IPS DF 6.9 (cell line): Measurements from ENCODE around the gene PAK5.

ENCODE experiments used
- DNase-seq: peaks from one replicate; pipeline ENCODE4 v3.0.0-alpha.2; 2013; ENCODE audit warnings: low read depth, low spot score
- H3K27ac ChIP-seq: one replicate; pipeline ENCODE4 v1.5.1; 2013; ENCODE audit warnings: low read length, control low read depth
- H3K27me3 ChIP-seq: 2 replicates; pipeline ENCODE4 v1.6.1; 2013; ENCODE audit warnings: mild to moderate bottlenecking, low read length; ENCODE audit not compliant: control insufficient read depth, insufficient read depth
- H3K36me3 ChIP-seq: 2 replicates; pipeline ENCODE4 v1.6.1; 2013; ENCODE audit warnings: low read length; ENCODE audit not compliant: control insufficient read depth, insufficient read depth
- H3K4me1 ChIP-seq: 2 replicates; pipeline ENCODE4 v1.6.1; 2013; ENCODE audit warnings: low read length; ENCODE audit not compliant: control insufficient read depth, insufficient read depth
- H3K4me3 ChIP-seq: 2 replicates; pipeline ENCODE4 v1.5.1; 2013; ENCODE audit warnings: mild to moderate bottlenecking, low read length
- H3K9me3 ChIP-seq: 2 replicates; pipeline ENCODE4 v1.6.1; 2013; ENCODE audit warnings: low read length, inconsistent platforms; ENCODE audit not compliant: control insufficient read depth, insufficient read depth
- WGBS: extraction: QIAGEN DNeasy Blood & Tissue Kit; methylation state at CpG from one replicate; pipeline ENCODE4 v1.1.7; 2013; ENCODE audit warnings: mixed read lengths, missing lambda C conversion rate; ENCODE audit not compliant: insufficient read length, insufficient coverage; 5-methylcytosine and 5-hydroxymethylcytosine counted together

PAK5 gene

DNA sequence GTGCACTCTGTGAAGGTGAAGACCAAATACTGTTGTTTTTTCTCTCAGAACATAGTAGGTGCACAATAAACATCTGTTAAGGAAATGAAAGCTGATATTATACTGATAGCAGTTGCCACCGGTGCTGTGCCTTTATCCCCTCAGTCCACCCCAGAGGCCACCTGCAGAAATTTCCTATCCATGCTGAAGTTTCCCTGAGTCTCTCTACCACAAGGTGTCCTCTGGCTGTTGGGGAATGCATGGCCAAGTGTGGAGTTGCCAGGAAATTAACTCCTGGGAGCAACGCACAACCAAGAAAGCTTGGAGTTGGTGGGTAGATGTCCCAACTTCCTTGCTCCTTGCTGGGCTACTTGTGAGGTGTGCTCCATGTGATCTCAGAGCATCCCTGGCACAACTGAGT lies 210.3 kb downstream of the PAK5 start:
- no peak overlapping the region for H3K27ac ChIP-seq
- H3K4me3 ChIP-seq, result no peak overlapping the region
- no peaks in the 10 kb centered on the region for H3K9me3 ChIP-seq
- no peaks in the 10 kb centered on the region for H3K27me3 ChIP-seq
- no peaks in the 10 kb centered on the region for H3K36me3 ChIP-seq
- no peak for DNase-seq
- WGBS, result no CpG with 5 or more reads among the region's 2 CpGs
- H3K4me1 ChIP-seq, result no peaks in the 10 kb centered on the region

DNA sequence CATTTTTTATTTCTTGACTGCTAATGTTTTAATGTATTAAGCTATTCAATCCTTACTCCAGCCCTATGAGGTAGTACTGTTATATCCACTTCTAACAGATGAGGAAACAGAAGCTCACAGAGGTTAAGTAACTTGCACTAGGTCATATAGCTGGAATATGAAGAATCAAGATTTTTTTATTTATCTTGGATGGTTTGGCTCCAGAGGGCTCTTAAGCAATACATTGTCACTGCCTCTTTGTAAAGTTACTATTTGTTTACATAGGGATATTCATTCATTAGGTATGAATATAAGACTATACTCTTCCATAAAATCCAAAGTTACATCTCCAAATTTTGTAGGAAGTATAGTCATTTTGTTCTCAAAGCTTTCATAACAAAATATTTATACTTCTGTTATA lies 210.7 kb downstream of the PAK5 start:
- no peak for DNase-seq
- Histone ChIP-seq H3K4me1 (no peaks in the 10 kb centered on the region), H3K27ac (no peak overlapping the region), H3K4me3 (no peak overlapping the region), H3K9me3 (no peaks in the 10 kb centered on the region), H3K36me3 (no peaks in the 10 kb centered on the region), H3K27me3 (no peaks in the 10 kb centered on the region)

DNA sequence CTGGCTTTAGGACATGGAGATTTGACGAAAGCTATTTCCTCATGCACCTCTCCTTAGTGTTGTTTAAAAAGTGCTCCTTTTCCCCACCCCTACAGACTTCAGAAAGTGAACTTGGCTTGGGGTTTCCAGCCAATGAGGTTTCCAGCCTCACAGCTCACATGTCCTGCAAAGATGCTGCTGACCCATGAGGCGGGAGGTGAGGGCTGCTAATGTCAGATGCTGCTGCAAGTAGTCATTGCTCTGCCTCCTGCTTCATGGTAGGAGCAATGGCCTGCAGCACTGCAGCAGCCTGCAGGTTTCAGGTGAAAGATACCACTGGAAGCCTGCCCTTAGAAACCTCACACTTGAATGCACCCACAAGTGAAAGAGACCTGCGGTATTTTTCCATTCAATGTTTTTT lies 211.7 kb downstream of the PAK5 start:
- Histone ChIP-seq H3K27me3 (no peaks in the 10 kb centered on the region), H3K4me3 (no peak overlapping the region), H3K4me1 (no peaks in the 10 kb centered on the region), H3K9me3 (no peaks in the 10 kb centered on the region), H3K27ac (no peak overlapping the region), H3K36me3 (no peaks in the 10 kb centered on the region)
- no CpG with 5 or more reads among the region's 3 CpGs for WGBS
- DNase-seq, result no peak

DNA sequence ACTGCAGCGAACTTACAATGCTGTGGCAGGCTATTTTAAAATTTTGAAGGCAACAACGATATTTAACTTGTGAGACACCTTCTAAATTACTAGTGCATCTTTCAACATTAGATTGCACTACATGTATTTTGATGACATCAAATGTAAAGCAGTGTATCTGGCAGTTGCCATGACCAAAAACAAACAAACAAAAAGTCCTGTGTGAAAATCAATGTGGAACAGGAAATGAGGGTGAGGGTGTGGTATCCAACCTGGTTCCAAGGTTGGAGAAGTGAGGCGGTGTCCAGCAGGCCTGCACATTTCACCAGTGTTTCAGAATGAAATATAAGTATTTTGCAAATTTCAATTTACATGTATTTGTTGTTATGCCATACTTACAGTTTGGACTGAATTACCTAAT lies 212.5 kb downstream of the PAK5 start:
- H3K27ac ChIP-seq, result no peak overlapping the region
- no peaks in the 10 kb centered on the region for H3K9me3 ChIP-seq
- DNase-seq, result no peak
- no CpG with 5 or more reads among the region's 3 CpGs for WGBS
- no peaks in the 10 kb centered on the region for H3K27me3 ChIP-seq
- H3K4me1 ChIP-seq, result no peaks in the 10 kb centered on the region
- no peak overlapping the region for H3K4me3 ChIP-seq
- H3K36me3 ChIP-seq, result no peaks in the 10 kb centered on the region; the same call in 1 of the 2 replicates

DNA sequence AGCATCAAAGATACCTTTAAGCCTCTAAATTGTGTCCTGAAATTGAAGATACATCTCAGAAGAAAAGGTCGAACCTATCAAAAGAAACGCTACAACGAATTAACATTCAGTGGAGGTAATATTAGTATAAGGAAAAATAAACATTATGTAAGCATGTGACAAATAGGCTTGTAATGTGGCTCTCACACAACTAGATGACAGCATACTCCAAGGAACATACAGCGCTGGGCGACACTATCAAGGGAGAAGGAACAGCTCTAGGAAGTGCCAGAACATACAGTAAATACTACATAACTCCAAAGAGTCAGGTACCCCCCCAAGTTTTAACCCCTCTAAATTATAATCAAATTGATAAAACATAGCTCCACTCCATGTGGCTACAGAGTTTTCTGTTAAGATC lies 220.9 kb downstream of the PAK5 start:
- DNase-seq, result no peak

DNA sequence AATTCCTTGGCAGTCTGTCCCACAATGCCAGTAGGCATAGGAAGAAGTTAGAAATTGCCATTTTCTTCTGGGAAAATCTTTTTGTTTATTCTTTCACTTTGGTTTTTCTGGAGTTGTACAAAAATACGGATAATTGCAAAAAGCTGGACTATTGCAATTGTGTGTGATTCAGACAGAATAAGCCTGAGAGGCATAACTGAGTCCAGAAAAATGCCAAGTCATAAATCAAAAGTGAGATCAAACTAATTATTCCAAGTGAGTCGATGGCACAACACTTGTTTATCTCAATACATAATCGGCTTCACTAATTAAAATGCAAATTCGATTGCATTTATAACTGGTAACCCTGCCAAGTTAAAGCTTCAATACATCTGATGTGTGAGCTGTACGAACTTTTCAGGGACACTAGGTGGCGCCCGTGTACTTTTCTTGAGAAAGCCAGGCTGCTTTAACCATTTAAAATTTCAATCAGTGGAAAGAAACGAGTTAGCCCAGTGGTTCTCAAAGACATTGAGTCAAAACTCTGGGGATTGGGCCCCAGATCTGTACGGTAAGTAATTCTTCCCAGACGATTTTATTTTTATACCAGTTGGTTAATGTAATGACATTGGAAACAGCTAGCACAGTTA lies 221.9 kb downstream of the PAK5 start:
- no peak overlapping the region for H3K27ac ChIP-seq
- no peaks in the 10 kb centered on the region; the same call in 1 of the 2 replicates for H3K36me3 ChIP-seq
- H3K9me3 ChIP-seq, result no peaks in the 10 kb centered on the region
- WGBS, result no CpG with 5 or more reads among the region's 10 CpGs
- peak; percentile 52 for DNase-seq
- no peak overlapping the region for H3K4me3 ChIP-seq
- no peaks in the 10 kb centered on the region for H3K27me3 ChIP-seq
- H3K4me1 ChIP-seq, result no peaks in the 10 kb centered on the region; the same call in 1 of the 2 replicates

More for the DNA sequence above, 220.9 kb downstream of the PAK5 start:
- Histone ChIP-seq H3K4me3 (no peak overlapping the region), H3K27ac (no peak overlapping the region), H3K9me3 (no peaks in the 10 kb centered on the region), H3K27me3 (no peaks in the 10 kb centered on the region), H3K36me3 (no peaks in the 10 kb centered on the region; the same call in 1 of the 2 replicates), H3K4me1 (no peaks in the 10 kb centered on the region; the same call in 1 of the 2 replicates)
- no CpG with 5 or more reads among the region's 5 CpGs for WGBS

DNA sequence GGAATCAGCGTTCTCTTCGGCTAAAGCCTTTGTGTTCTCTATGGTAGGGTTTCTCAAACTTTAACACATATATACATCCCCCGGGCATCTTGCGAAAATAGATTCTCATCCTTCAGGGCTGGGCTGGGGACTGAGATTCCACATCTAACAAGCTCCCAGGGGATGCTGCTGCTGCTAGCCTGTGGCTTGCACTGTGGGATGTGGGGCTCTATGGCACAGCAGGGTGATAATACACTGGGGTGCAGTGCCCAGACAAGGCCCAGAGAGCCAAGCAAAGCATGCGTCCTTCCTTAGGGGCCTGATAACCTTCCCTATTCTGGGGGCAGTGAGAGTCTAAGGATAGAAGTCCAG lies 222.4 kb downstream of the PAK5 start:
- Histone ChIP-seq H3K27me3 (no peaks in the 10 kb centered on the region), H3K36me3 (no peaks in the 10 kb centered on the region), H3K4me1 (no peaks in the 10 kb centered on the region; the same call in 1 of the 2 replicates), H3K4me3 (no peak overlapping the region), H3K27ac (no peak overlapping the region), H3K9me3 (no peaks in the 10 kb centered on the region)
- WGBS, result no CpG with 5 or more reads among the region's 5 CpGs
- no peak for DNase-seq

DNA sequence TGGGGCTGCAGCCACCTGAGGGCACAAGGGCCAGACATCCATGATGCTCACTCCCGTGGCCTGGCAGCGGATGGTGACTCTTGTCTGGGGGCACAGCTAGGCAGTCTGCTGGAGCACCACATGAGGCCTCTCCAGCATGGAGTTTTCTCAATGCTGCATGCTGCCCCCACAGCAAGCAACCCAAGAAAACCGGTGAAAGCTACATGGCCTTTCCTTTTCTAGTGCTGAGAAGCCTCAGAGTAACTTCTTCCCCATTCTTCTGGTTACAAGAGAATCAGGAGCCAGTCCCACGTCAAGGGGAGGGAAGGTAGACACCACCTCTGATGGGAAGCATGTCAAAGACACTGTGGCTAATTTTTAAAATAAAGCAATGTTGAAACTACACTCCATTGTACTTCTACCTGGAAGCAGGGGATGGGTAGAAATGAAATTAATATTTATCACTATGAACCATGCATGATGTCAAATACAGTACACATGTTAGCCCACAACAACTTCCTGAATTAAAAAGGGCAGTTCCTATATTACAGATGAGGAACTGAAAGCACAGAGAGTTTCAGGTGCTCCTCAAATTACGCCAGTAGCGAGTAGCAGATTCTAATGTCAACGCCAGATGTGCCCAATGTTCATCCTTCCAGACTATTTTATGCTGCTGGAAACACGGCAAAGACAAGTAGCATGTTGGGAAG lies 223.0 kb downstream of the PAK5 start:
- DNase-seq, result no peak
- no peak overlapping the region for H3K4me3 ChIP-seq
- no peaks in the 10 kb centered on the region; the same call in 1 of the 2 replicates for H3K4me1 ChIP-seq
- WGBS, result no CpG with 5 or more reads among the region's 8 CpGs
- no peaks in the 10 kb centered on the region for H3K9me3 ChIP-seq
- H3K27ac ChIP-seq, result no peak overlapping the region
- no peaks in the 10 kb centered on the region for H3K36me3 ChIP-seq
- no peaks in the 10 kb centered on the region for H3K27me3 ChIP-seq

DNA sequence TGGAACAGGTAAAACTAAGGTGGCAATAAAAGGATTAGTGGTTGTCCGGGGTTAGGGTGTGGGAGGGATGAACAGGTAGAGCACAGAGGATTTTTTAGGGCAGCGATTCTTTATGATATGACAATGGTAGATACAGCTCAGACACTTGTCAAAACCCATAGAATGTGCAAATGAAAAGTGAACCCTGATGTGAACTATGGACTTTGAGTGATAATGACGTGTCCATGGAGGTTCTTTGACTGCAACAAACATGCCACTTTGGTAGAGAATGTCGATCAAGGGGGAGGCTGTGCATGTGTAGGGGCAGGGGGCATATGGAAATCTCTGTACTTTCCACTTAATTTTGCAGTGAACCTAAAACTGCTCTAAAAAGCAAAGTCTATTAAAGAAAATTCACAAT lies 223.8 kb downstream of the PAK5 start:
- Histone ChIP-seq H3K27ac (no peak overlapping the region), H3K4me3 (no peak overlapping the region), H3K4me1 (no peaks in the 10 kb centered on the region; the same call in 1 of the 2 replicates), H3K9me3 (no peaks in the 10 kb centered on the region), H3K36me3 (no peaks in the 10 kb centered on the region), H3K27me3 (no peaks in the 10 kb centered on the region)
- no peak for DNase-seq
- WGBS, result no CpG with 5 or more reads among the region's 4 CpGs

DNA sequence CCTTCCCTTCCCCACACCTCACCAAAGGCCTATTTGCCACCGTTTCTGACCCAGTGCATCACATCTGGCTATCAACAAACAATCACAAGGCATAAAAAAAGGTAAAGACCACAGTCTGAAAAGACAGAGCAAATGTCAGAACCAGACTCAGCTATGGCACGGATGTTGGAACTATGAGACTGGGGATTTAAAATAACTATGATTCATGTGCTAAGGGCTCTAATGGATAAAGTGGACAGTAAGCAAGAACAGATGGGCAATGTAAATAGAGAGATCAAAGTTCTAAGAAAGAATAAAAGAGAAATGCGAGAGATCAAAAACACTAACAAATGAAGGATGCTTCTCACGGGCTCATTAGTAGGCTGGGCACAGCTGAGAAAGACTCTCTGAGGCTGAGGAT lies 225.0 kb downstream of the PAK5 start:
- H3K27me3 ChIP-seq, result no peaks in the 10 kb centered on the region
- WGBS, result no CpG with 5 or more reads among the region's 4 CpGs
- H3K4me1 ChIP-seq, result peaks cover 3% of the 10 kb centered on the region; the same call in 1 of the 2 replicates

DNA sequence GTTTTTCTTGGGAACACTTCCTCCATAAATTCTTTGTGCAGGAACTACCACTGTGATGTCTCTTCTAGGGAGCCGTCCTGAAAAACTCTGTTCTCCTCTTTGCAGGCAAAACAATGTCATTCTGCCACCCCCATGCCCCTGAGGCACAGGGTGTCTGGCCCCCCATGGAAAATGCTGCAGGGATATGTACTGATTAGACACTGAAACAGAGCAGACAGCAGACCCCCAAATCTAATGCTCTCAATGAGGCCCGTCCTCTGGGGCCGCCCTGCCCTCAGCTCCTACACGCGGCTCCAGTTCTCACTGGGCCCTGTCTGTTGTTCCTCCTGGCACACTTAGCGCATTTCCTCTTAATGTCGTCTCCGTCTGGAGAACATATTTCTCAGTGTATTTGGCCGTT lies 227.0 kb downstream of the PAK5 start:
- Histone ChIP-seq H3K27me3 (no peaks in the 10 kb centered on the region), H3K27ac (no peak overlapping the region), H3K4me1 (peaks cover 3% of the 10 kb centered on the region; the same call in 1 of the 2 replicates), H3K9me3 (no peaks in the 10 kb centered on the region), H3K36me3 (no peaks in the 10 kb centered on the region), H3K4me3 (no peak overlapping the region)
- whole genome bisulfite sequencing, result no CpG with 5 or more reads among the region's 9 CpGs
- DNase-seq, result no peak

More for the DNA sequence above, 225.0 kb downstream of the PAK5 start:
- H3K27ac ChIP-seq, result no peak overlapping the region
- H3K9me3 ChIP-seq, result no peaks in the 10 kb centered on the region
- no peaks in the 10 kb centered on the region for H3K36me3 ChIP-seq
- DNase-seq, result no peak
- no peak overlapping the region for H3K4me3 ChIP-seq
